ENCODE results near the gene ALPG.
"Not testable (repeated sequence)": the region's sequence is repeated elsewhere in the genome, so short reads cannot be mapped to it uniquely, and the experiment has no call there.

Gene ALPG

DNA sequence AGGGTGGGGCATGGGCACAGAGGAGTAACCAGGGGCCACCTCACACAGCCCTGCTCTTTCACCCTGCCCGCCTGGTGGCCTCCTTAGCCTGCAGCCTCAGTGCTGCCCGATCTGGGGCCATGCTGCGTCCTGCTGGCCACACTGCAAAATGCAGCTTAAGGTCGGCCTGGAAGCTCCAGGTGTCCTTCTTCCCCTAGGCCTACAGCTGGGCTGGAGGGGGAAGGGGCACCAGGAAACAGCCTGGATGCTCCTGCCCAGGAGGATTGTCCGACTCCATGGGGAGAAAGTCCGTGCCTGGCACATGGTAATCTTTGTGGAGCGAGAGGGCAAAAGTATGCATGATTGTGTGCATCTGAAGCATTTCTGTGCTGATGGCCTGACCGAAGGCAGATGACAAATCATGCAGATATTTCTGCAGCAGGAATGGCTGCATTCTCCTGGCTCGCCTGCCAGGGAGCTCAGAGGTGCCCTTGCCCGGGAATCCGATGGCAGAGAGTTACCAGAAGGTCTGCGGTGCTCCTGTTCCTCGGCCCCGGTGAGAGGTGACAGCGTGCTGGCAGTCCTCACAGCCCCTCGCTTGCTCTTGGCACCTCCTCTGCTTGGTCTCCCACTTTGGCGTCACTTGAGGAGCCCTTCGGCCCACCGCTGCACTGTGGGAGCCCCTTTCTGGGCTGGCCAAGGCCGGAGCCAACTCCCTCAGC, 40.9 kb upstream of the ALPG start:
- no peak for DNase-seq (ENCODE audit: extremely low read depth, low read depth)

GRCh38 chr2:232366461-232366860, 40.2 kb upstream of the ALPG start:
- not testable (repeated sequence) for DNase-seq (ENCODE audit: extremely low read depth, low read depth); H3K4me3 ChIP-seq (replicated peaks; ENCODE audit: low read depth, low read length)

More for the DNA sequence above, 40.9 kb upstream of the ALPG start:
- TF ChIP-seq, protein P1, sequence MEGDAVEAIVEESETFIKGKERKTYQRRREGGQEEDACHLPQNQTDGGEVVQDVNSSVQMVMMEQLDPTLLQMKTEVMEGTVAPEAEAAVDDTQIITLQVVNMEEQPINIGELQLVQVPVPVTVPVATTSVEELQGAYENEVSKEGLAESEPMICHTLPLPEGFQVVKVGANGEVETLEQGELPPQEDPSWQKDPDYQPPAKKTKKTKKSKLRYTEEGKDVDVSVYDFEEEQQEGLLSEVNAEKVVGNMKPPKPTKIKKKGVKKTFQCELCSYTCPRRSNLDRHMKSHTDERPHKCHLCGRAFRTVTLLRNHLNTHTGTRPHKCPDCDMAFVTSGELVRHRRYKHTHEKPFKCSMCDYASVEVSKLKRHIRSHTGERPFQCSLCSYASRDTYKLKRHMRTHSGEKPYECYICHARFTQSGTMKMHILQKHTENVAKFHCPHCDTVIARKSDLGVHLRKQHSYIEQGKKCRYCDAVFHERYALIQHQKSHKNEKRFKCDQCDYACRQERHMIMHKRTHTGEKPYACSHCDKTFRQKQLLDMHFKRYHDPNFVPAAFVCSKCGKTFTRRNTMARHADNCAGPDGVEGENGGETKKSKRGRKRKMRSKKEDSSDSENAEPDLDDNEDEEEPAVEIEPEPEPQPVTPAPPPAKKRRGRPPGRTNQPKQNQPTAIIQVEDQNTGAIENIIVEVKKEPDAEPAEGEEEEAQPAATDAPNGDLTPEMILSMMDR (IDR thresholded peaks at IDR 0.05; ENCODE audit: low read depth, low read length, missing control alignments), result peak; percentile 59
- no peak overlapping the region for H3K4me3 ChIP-seq (replicated peaks; ENCODE audit: low read depth, low read length)

DNA sequence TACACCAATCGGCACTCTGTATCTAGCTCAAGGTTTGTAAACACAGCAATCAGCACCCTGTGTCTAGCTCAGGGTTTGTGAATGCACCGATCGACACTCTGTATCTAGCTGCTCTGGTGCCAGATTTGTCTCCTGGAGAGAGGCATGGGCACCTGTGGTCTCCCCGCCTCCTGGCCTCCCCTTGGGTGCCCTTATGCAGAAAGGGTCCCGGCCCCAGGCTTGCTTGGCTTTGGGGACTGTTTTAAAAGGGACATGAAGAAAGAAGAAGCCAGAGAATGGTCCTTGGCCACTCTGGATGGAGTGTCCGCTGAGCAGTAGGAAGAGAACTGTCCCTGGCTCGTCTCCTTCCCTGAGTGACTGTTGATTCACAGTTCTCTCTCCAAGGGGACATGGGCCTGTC, 39.6 kb upstream of the ALPG start:
- DNase-seq (ENCODE audit: extremely low read depth, low read depth), result no peak
- TF ChIP-seq, protein P1 (IDR thresholded peaks at IDR 0.05; ENCODE audit: low read depth, low read length, missing control alignments), result no peak

GRCh38 chr2:232367591-232368233, 38.9 kb upstream of the ALPG start:
- no peak overlapping the region for H3K4me3 ChIP-seq (replicated peaks; ENCODE audit: low read depth, low read length)
- DNase-seq (ENCODE audit: extremely low read depth, low read depth), result no peak
- TF ChIP-seq, protein P1 (IDR thresholded peaks at IDR 0.05; ENCODE audit: low read depth, low read length, missing control alignments), result no peak

More for the DNA sequence above, 39.6 kb upstream of the ALPG start:
- H3K4me3 ChIP-seq (replicated peaks; ENCODE audit: low read depth, low read length), result no peak overlapping the region

DNA sequence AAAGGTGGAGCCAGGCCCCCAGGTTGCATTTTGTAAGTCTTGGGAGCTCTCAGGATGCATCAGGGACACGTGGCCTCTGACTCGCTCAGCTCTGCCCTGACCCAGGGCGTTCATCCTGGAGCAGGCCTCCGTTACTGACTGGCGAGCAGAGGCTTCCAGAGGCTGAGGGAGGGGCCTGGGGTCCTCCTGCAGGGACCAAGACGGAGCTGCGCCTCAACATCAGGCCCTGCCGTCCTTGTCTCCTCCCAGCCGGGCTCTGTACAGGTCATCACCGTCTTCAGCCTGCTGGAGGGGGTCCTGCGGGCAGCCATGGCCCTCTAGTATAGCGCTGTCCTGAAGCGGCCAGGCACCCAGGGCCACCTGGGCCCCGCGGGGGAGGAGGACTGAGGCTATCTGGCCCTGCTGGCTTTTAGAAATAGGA, 38.3 kb upstream of the ALPG start:
- no peak overlapping the region for H3K4me3 ChIP-seq (replicated peaks; ENCODE audit: low read depth, low read length)
- DNase-seq (ENCODE audit: extremely low read depth, low read depth), result no peak
- TF ChIP-seq, protein P1 (IDR thresholded peaks at IDR 0.05; ENCODE audit: low read depth, low read length, missing control alignments), result no peak

GRCh38 chr2:232369126-232369951, 37.3 kb upstream of the ALPG start:
- H3K4me3 ChIP-seq (replicated peaks; ENCODE audit: low read depth, low read length), result no peak overlapping the region
- no peak for DNase-seq (ENCODE audit: extremely low read depth, low read depth)

DNA sequence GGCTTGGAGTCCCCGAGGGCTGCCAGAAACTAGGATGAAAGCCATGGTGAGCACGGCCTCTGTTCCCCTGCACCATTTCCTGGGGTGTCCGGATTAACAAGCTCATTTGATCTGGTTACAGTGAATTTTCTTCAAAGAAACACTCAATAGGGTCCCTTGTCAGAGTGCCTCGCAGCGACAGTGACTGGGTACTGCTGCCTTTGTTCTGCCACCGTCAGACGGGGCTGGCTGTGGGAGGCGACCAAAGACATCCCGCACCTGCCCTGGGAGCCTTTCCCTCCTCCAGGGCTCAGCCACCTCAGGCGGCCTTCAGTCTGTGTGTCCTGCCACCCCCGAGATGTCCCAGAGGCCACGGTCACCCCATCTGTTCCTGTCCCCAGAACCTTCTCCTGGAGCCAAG, 36.6 kb upstream of the ALPG start:
- H3K4me3 ChIP-seq (replicated peaks; ENCODE audit: low read depth, low read length); DNase-seq (ENCODE audit: extremely low read depth, low read depth): not testable (repeated sequence)

More at GRCh38 chr2:232369126-232369951, 37.3 kb upstream of the ALPG start:
- TF ChIP-seq, protein P1 (IDR thresholded peaks at IDR 0.05; ENCODE audit: low read depth, low read length, missing control alignments), result no peak
